K562 (cell line): Measurements from ENCODE around the gene ADGRL3. TPM values are rescaled to one million over a fixed set of nuclear protein-coding genes. Genes with fewer than 3 reads are reported as not detected.

ENCODE experiments used
- ATAC-seq: fragments of 200-7000 bp; cut with Tn5 transposase; 3 replicates; pipeline ENCODE4 v1.9.1; 2020; ENCODE audit warnings: moderate library complexity
- BruUV-seq: library from RNA; stranded (reverse); fragments of 400-500 nt; replicated peaks from 2 replicates; lab custom pipeline; 2021; lab: Mats Ljungman, UMichigan
- CTCF ChIA-PET: fragments of 300-600 bp; formaldehyde crosslinking; extraction: SDS; loops from one replicate; lab custom pipeline; 2021; ENCODE audit warnings: low intra/inter-chr PET ratio; lab: Yijun Ruan, JAX
- POLR2A ChIA-PET: fragments of 300-600, 350-650 bp; sonication (Branson Sonifier 250); formaldehyde crosslinking; extraction: SDS; loops from one replicate; lab custom pipeline; 2021; ENCODE audit warnings: antibody characterized with exemption, inconsistent platforms; lab: Yijun Ruan, JAX
- DNase-seq, 4 experiments: peaks; one replicate each; pipeline versions ENCODE4 v3.0.0 to v3.0.0-alpha.2; 2011 to 2018; ENCODE audit warnings: low spot score in 3 of 4, mixed read lengths in 3 of 4; ENCODE audit errors: extremely low read depth in 1 of 4
- FAIRE-seq: peaks from 2 replicates; lab custom pipeline; 2011; peaks lifted over from hg19 to GRCh38; lab: Jason Lieb, UNC
- H2AFZ ChIP-seq: 2 replicates; pipeline ENCODE4 v1.6.0; 2011; ENCODE audit warnings: low read depth, low read length, control low read depth, inconsistent platforms
- H3K27ac ChIP-seq: fragments of 200-600 bp; 3 replicates; pipeline ENCODE4 v1.8.0; 2011; ENCODE audit warnings: low read depth, mild to moderate bottlenecking, control low read depth, inconsistent platforms, low read length, moderate library complexity, mixed read lengths; ENCODE audit errors: extremely low read depth
- H3K27me3 ChIP-seq, 2 experiments: fragments of 300-600 bp in 1 of 2; 2 replicates in 1 of 2; 3 replicates in 1 of 2; pipeline versions ENCODE4 v1.6.0 to v1.8.0; 2011; ENCODE audit warnings: inconsistent platforms in 2 of 2, low read length in 2 of 2, mild to moderate bottlenecking in 1 of 2, mixed read lengths in 1 of 2, moderate library complexity in 1 of 2; ENCODE audit not compliant: control insufficient read depth in 2 of 2, insufficient read depth in 2 of 2
- H3K36me3 ChIP-seq: fragments of 300-600 bp; 3 replicates; pipeline ENCODE4 v1.8.0; 2011; ENCODE audit warnings: mild to moderate bottlenecking, low read length, inconsistent platforms; ENCODE audit not compliant: control insufficient read depth, insufficient read depth
- H3K4me1 ChIP-seq, 2 experiments: fragments of 200-600 bp in 1 of 2; replicated peaks in 1 of 2; 2 replicates in 1 of 2; 3 replicates in 1 of 2; pipeline versions ENCODE4 v1.5.1 to v1.8.0; 2011; ENCODE audit warnings: inconsistent platforms in 2 of 2, low read length in 2 of 2, mild to moderate bottlenecking in 1 of 2, mixed read lengths in 1 of 2, moderate library complexity in 1 of 2; ENCODE audit not compliant: control insufficient read depth in 2 of 2, insufficient read depth in 2 of 2
- H3K4me2 ChIP-seq: 2 replicates; pipeline ENCODE4 v1.6.1; 2011; ENCODE audit warnings: low read length, control low read depth, inconsistent platforms, mixed read lengths; ENCODE audit not compliant: insufficient read depth
- H3K4me3 ChIP-seq: fragments of 200-600 bp; sonication (generic), shearing (Covaris generic); 2 replicates; pipeline ENCODE4 v1.5.1; 2016; ENCODE audit warnings: control low read depth, inconsistent platforms
- H3K79me2 ChIP-seq: fragments of 200-600 bp; 3 replicates; pipeline ENCODE4 v1.8.0; 2011; ENCODE audit warnings: low read length, inconsistent platforms; ENCODE audit not compliant: control insufficient read depth, insufficient read depth
- H3K9ac ChIP-seq, 2 experiments: 2 replicates each; pipeline versions ENCODE4 v1.6.0 to v1.6.1; 2011; ENCODE audit warnings: low read depth in 2 of 2, low read length in 2 of 2, control low read depth in 1 of 2, inconsistent platforms in 1 of 2, mild to moderate bottlenecking in 1 of 2, mixed read lengths in 1 of 2; ENCODE audit not compliant: insufficient read depth in 1 of 2
- H3K9me1 ChIP-seq: one replicate; pipeline ENCODE4 v1.6.0; 2011; ENCODE audit warnings: inconsistent platforms, mild to moderate bottlenecking, low read length, moderate library complexity; ENCODE audit not compliant: control insufficient read depth, insufficient read depth
- H3K9me3 ChIP-seq: replicated peaks from 2 replicates; pipeline ENCODE4 v1.5.1; 2011; ENCODE audit warnings: low read depth, low read length, inconsistent platforms; ENCODE audit not compliant: control insufficient read depth, insufficient read depth
- H4K20me1 ChIP-seq: replicated peaks from 2 replicates; pipeline ENCODE4 v1.6.1; 2011; ENCODE audit warnings: low read length, inconsistent platforms, mixed read lengths; ENCODE audit not compliant: control insufficient read depth, insufficient read depth
- E2F4 ChIP-seq: sonication (generic); formaldehyde crosslinking; IDR thresholded peaks from 2 replicates; pipeline ENCODE4 v1.8.0; 2022; ENCODE audit warnings: mild to moderate bottlenecking, low read depth, missing genetic modification reagents
- FOS ChIP-seq: IDR thresholded peaks from 3 replicates; pipeline ENCODE4 v1.6.1; 2011; ENCODE audit not compliant: insufficient read length; ENCODE audit errors: extremely low read depth
- GTF2A2 ChIP-seq: IDR thresholded peaks from 2 replicates; pipeline ENCODE4 v1.6.1; 2016; ENCODE audit warnings: mild to moderate bottlenecking, missing genetic modification characterization, missing compliant biosample characterization
- HDAC6 ChIP-seq: IDR thresholded peaks from 2 replicates; pipeline ENCODE4 v1.6.1; 2012; ENCODE audit warnings: low read depth, mild to moderate bottlenecking, control low read depth, inconsistent platforms, low read length, moderate library complexity
- NFE2 ChIP-seq: IDR thresholded peaks from 2 replicates; pipeline ENCODE4 v1.6.1; 2014; ENCODE audit warnings: antibody characterized with exemption, low read depth
- SMAD3 ChIP-seq: fragments of 450-650 bp; formaldehyde crosslinking; conservative IDR thresholded peaks from 2 replicates; pipeline ENCODE4 v1.4.0; 2020; ENCODE audit warnings: mild to moderate bottlenecking
- ZBTB33 ChIP-seq: sonication (generic); formaldehyde crosslinking; IDR thresholded peaks from 2 replicates; pipeline ENCODE4 v1.8.1; 2023; ENCODE audit warnings: mild to moderate bottlenecking, missing genetic modification reagents
- ZNF124 ChIP-seq: sonication (generic); formaldehyde crosslinking; IDR thresholded peaks from 2 replicates; pipeline ENCODE4 v1.8.1; 2022; ENCODE audit warnings: missing genetic modification reagents
- ZNF24 ChIP-seq: fragments of 450-650 bp; IDR thresholded peaks from 2 replicates; pipeline ENCODE4 v1.6.1; 2016
- ZNF253 ChIP-seq: fragments of 250-450 bp; sonication (Bioruptor Pico); conservative IDR thresholded peaks from 2 replicates; pipeline ENCODE4 v1.6.1; 2021; ENCODE audit warnings: mild to moderate bottlenecking
- WGBS: fragments of 100-300 bp; shearing (Covaris generic); methylation state at CpG from one replicate; pipeline ENCODE4 v1.1.6; 2016; ENCODE audit warnings: low coverage, mixed read lengths; ENCODE audit not compliant: insufficient coverage; ENCODE audit errors: missing lambda C conversion rate; 5-methylcytosine and 5-hydroxymethylcytosine counted together
- in situ Hi-C: fragments of 300-500 bp; cut with MboI; formaldehyde crosslinking; loops from 4 replicates; pipeline ENCODE4 v1.15.0; 2018; ENCODE audit warnings: inconsistent platforms, mixed read lengths
- intact Hi-C: fragments of 100-400 bp; cut with micrococcal nuclease; formaldehyde crosslinking; loops from 2 replicates; pipeline ENCODE4 v1.14.2; 2022
- polyA plus RNA-seq, 8 experiments: library from polyadenylated mRNA; depleted of rRNA in 4 of 8; stranded (reverse) in 5 of 8; unstranded in 3 of 8; fragments of >200 nt; fragmentation: Nextera tagmentation in 2 of 8; fragmentation: Illumina TruSeq in 1 of 8; extraction: Ambion mirVana in 2 of 8; extraction: Trizol in 1 of 8; gene quantifications; 2 replicates each; pipeline versions ENCODE4 v1.2.1 to v1.2.3, GENCODE V29; 2011 to 2014; ENCODE audit warnings: inconsistent platforms in 1 of 8, missing spikeins in 1 of 8
- total RNA-seq, 7 experiments: library from RNA; depleted of rRNA in 6 of 7; stranded (reverse); fragments of >200 nt in 6 of 7; fragmentation: Illumina TruSeq in 2 of 7; extraction: Trizol in 2 of 7; gene quantifications; 2 replicates each; pipeline versions ENCODE4 v1.2.1 to v1.2.3, GENCODE V29; 2011 to 2021; ENCODE audit warnings: low replicate concordance in 1 of 7
- TF ChIP-seq, protein P1 (sequence below): fragments of 450-650 bp; formaldehyde crosslinking; IDR thresholded peaks from 2 replicates; pipeline ENCODE4 v1.4.0; 2020; ENCODE audit warnings: mild to moderate bottlenecking
- TF ChIP-seq, protein P2 (sequence below): IDR thresholded peaks from 2 replicates; pipeline ENCODE4 v1.6.1; 2014; ENCODE audit warnings: antibody characterized with exemption

Gene ADGRL3
- total and polyA plus RNA-seq, 9 of the 15 experiments (the other 6 are each of a cell fraction or from before 2014, with no cell fraction given), result 0.03 to 0.14 (median 0.04) TPM; not detected in 2

DNA sequence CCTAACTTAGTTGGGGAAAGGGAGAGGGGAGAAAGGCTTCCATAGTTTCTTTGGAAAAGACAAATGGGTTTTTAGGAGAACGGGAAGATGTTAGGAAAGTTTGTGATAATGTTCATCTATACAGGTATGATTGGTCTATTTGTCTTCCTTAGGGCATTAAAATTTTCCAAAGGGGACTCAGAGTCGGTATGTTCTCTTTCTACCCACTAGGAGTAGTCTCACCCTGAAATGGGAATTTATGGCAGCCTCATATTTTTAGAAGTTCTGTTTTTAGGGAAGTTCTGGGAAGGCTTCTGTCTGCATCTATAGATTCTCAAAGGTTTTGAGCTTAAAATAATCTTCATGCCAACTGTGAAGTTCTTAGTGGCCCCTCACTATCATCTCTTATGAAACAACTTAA lies 637.3 kb downstream of the ADGRL3 start:
- H3K27me3 ChIP-seq, result no peaks in the 10 kb centered on the region
- no peaks in the 10 kb centered on the region for H3K36me3 ChIP-seq
- H3K4me1 ChIP-seq, result no peaks in the 10 kb centered on the region
- in situ Hi-C loops, result no loop called here
- FAIRE-seq, result no peak
- H3K27ac ChIP-seq, result no peak overlapping the region
- no peaks in the 10 kb centered on the region for H3K9me3 ChIP-seq
- CTCF ChIA-PET, result no interaction called here
- H3K4me2 ChIP-seq, result no peak overlapping the region
- H3K4me3 ChIP-seq, result no peak overlapping the region
- no peak overlapping the region for H3K9ac ChIP-seq
- TF ChIP-seq, protein P1, sequence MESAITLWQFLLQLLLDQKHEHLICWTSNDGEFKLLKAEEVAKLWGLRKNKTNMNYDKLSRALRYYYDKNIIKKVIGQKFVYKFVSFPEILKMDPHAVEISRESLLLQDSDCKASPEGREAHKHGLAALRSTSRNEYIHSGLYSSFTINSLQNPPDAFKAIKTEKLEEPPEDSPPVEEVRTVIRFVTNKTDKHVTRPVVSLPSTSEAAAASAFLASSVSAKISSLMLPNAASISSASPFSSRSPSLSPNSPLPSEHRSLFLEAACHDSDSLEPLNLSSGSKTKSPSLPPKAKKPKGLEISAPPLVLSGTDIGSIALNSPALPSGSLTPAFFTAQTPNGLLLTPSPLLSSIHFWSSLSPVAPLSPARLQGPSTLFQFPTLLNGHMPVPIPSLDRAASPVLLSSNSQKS (CRISPR knock-in tag), result no peak
- no peak for TF ChIP-seq ZNF253 (CRISPR knock-in tag)
- TF ChIP-seq SMAD3 (CRISPR knock-in tag), result no peak
- TF ChIP-seq HDAC6, result no peak
- no peak for TF ChIP-seq ZNF24
- no peak overlapping the region for H2AFZ ChIP-seq
- ATAC-seq, result no peak
- 0% methylated on average over 2 of the region's 2 CpGs for WGBS
- DNase-seq, result no peak
- no peaks in the 10 kb centered on the region for H3K79me2 ChIP-seq
- no TSS peak for BruUV-seq
- no peaks in the 10 kb centered on the region for H4K20me1 ChIP-seq
- intact Hi-C loops, result no loop called here
- H3K9me1 ChIP-seq, result no peaks in the 10 kb centered on the region
- POLR2A ChIA-PET, result interaction anchor here (0.6 kb wide), 1 partner anchor 404 kb away, joined by 3 read pairs; no protein-coding TSS in a partner anchor

GRCh38 chr4:61838072-61838471 lies 637.9 kb downstream of the ADGRL3 start:
- ChIA-PET CTCF (no interaction called here), POLR2A (no interaction called here)
- H3K79me2 ChIP-seq, result no peaks in the 10 kb centered on the region
- H3K9me3 ChIP-seq, result no peaks in the 10 kb centered on the region
- ATAC-seq, result no peak
- FAIRE-seq, result no peak
- no peaks in the 10 kb centered on the region for H3K4me1 ChIP-seq
- H2AFZ ChIP-seq, result no peak overlapping the region
- no TSS peak for BruUV-seq
- intact Hi-C loops, result no loop called here
- in situ Hi-C loops, result no loop called here
- no peaks in the 10 kb centered on the region for H3K36me3 ChIP-seq
- H4K20me1 ChIP-seq, result no peaks in the 10 kb centered on the region
- no peak overlapping the region for H3K4me2 ChIP-seq
- DNase-seq, result no peak
- H3K27me3 ChIP-seq, result no peaks in the 10 kb centered on the region
- H3K27ac ChIP-seq, result no peak overlapping the region
- H3K9me1 ChIP-seq, result no peaks in the 10 kb centered on the region
- no peak overlapping the region for H3K9ac ChIP-seq
- no peak overlapping the region for H3K4me3 ChIP-seq
- no peak for TF ChIP-seq E2F4 (CRISPR knock-in tag)
- TF ChIP-seq ZNF124 (CRISPR knock-in tag), result no peak
- no peak for TF ChIP-seq NFE2
- no peak for TF ChIP-seq GTF2A2 (tag)
- no peak for TF ChIP-seq HDAC6
- no peak for TF ChIP-seq FOS
- no peak for TF ChIP-seq ZBTB33 (CRISPR knock-in tag)
- TF ChIP-seq, protein P2, sequence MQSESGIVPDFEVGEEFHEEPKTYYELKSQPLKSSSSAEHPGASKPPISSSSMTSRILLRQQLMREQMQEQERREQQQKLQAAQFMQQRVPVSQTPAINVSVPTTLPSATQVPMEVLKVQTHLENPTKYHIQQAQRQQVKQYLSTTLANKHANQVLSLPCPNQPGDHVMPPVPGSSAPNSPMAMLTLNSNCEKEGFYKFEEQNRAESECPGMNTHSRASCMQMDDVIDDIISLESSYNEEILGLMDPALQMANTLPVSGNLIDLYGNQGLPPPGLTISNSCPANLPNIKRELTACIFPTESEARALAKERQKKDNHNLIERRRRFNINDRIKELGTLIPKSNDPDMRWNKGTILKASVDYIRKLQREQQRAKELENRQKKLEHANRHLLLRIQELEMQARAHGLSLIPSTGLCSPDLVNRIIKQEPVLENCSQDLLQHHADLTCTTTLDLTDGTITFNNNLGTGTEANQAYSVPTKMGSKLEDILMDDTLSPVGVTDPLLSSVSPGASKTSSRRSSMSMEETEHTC, result no peak
